GM12873 (cell line): ENCODE results near the gene NR5A2.

Experiments used
- CTCF ChIP-seq: IDR thresholded peaks from 2 replicates; pipeline ENCODE4 v1.5.1; 2012; ENCODE audit warnings: low read depth, mild to moderate bottlenecking, moderate library complexity, low read length, control low read depth; ENCODE audit not compliant: insufficient read depth; ENCODE audit errors: missing control alignments

The NR5A2 gene

GRCh38 chr1:200112290-200112689 is 84.8 kb downstream of the NR5A2 start:
- no peak for TF ChIP-seq CTCF

DNA sequence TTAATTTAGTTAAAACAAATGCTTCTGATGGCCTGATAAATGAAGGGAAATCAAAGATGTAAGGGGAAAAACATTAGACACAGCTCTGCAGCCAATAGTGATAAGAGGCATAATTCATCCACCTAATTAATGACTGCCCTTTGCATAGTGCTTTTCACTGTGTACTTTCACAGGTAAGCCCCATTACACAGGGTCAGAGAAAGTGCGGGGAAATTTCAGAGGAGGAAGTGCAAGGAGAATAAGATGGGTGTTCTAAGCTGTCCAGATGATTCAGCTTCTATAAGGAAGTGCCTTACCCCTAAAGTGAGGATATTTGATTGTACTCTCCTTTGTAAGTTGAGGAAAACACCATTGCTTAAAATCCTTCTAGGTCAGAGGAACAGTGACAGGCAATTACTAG is 88.0 kb downstream of the NR5A2 start:
- no peak for TF ChIP-seq CTCF

- TF ChIP-seq CTCF = no peak
Observed at GRCh38 chr1:200116324-200116723, 88.8 kb downstream of the NR5A2 start.

DNA sequence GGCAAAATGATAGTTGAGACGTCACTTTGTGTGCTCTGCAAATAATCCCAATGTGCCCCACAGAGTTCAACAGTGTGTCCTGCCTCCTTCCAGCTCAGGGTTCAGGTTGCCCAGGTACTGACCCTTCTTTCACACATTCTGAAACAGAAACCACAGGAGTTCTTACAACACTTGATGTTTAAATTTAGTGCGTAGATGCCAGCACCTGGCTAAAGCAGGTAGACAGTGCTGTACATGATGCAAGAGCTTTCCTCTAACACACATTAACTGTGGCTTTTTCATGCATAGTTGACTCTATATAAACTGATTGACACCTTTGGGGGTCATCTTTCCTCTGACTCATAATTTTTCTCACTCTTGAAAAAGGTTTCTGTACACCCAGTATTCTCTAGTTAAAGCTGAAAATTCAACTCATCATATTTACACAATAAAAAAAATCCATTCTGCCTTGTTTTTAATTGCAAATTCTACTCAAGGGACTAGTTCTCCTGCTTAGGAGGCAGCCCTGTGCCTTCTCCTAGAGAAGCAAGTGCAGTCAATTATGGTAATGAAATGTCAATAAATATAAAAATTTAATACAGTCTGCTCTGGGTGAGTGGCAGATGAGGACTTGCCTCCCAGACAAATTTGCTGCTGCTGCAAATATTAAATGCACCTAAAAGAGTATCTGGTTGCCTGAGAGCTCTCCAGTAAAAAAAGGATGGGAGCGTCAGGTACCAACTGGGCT is 91.4 kb downstream of the NR5A2 start:
- no peak for TF ChIP-seq CTCF

DNA sequence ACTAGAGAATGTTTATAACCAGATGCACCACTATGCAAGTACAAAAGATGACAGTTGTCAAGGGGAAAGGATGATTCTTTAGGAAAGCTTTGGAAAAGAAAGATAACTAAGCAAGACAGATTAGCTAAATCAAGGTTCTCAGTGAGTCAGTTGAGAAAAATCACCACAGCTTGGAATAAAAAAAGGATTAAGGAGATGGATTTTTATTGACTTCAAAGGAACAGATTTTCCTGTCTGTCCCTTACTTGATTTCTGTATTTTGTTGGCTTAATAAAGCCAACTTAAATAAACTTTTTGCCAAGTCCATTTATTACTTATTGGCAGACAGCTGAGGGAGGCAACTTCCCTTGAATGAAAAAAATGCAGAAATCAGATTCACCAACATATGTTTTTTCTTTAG is 93.9 kb downstream of the NR5A2 start:
- no peak for TF ChIP-seq CTCF

- no peak for TF ChIP-seq CTCF
Observed at GRCh38 chr1:200124309-200124708, 96.8 kb downstream of the NR5A2 start.

- TF ChIP-seq CTCF = no peak
Observed at GRCh38 chr1:200128081-200128480, 100.6 kb downstream of the NR5A2 start.
